Measurements from ENCODE around the gene ADGRD2.

DNA sequence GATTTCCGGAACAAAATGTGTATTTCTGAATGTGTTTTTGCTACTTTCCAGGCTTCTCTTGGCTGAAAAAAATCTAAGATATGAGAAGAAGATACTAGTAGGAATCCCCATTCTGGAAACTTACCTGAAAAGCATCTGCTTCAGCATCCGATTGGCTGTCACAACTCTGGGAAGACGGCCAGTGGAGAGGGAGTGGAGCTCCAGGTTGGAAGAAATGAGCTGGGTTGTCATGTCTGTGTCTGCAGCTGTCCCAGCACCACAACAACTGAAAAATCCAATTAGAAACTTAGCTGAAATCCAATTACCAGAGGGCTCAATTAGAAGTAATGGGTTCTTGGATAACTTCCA, 38.0 kb upstream of the ADGRD2 start:
- TF ChIP-seq SUZ12 (IDR thresholded peaks at IDR 0.05) = no peak
- TF ChIP-seq SP1 (IDR thresholded peaks at IDR 0.05) = no peak
- TF ChIP-seq HDGF (IDR thresholded peaks at IDR 0.05; ENCODE audit: borderline replicate concordance) = no peak
- TF ChIP-seq, protein P1, sequence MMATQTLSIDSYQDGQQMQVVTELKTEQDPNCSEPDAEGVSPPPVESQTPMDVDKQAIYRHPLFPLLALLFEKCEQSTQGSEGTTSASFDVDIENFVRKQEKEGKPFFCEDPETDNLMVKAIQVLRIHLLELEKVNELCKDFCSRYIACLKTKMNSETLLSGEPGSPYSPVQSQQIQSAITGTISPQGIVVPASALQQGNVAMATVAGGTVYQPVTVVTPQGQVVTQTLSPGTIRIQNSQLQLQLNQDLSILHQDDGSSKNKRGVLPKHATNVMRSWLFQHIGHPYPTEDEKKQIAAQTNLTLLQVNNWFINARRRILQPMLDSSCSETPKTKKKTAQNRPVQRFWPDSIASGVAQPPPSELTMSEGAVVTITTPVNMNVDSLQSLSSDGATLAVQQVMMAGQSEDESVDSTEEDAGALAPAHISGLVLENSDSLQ (IDR thresholded peaks at IDR 0.05) = no peak
